CD4-positive, alpha-beta memory T cell (primary cell): ENCODE data around the gene UBTD2. TPM values are rescaled to one million over a fixed set of nuclear protein-coding genes. Genes with fewer than 3 reads are reported as not detected.
A peak's percentile ranks its signal among the peaks of the same experiment; 100 is the strongest.

ENCODE experiments used
- CTCF ChIA-PET: fragments of 350-600 bp; sonication (Branson Sonifier 250); formaldehyde crosslinking; loops from one replicate; lab custom pipeline; 2021; ENCODE audit warnings: inconsistent platforms; ENCODE audit not compliant: partially characterized antibody; lab: Charles Lee
- POLR2A ChIA-PET: fragments of 350-600 bp; sonication (Branson Sonifier 250); formaldehyde crosslinking; loops from one replicate; lab custom pipeline; 2021; ENCODE audit not compliant: partially characterized antibody; lab: Charles Lee
- DNase-seq, 5 donors: peaks; one replicate each; pipeline versions ENCODE4 v3.0.0 to v3.0.0-alpha.2; 2020 to 2022; ENCODE audit warnings: mixed read lengths in 1 of 5
- H3K27ac ChIP-seq: one replicate; pipeline ENCODE4 v1.7.0; 2013; ENCODE audit warnings: low read depth, low read length
- H3K27me3 ChIP-seq: 2 replicates; pipeline ENCODE4 v1.7.0; 2013; ENCODE audit warnings: mild to moderate bottlenecking, low read length, moderate library complexity; ENCODE audit not compliant: insufficient read depth
- H3K36me3 ChIP-seq: 2 replicates; pipeline ENCODE4 v1.7.0; 2013; ENCODE audit warnings: mild to moderate bottlenecking, low read length, moderate library complexity; ENCODE audit not compliant: insufficient read depth
- H3K4me1 ChIP-seq: 2 replicates; pipeline ENCODE4 v1.7.0; 2013; ENCODE audit warnings: mild to moderate bottlenecking, low read length, moderate library complexity; ENCODE audit not compliant: insufficient read depth
- H3K4me3 ChIP-seq, 2 donors: one replicate each; pipeline ENCODE4 v1.7.0; 2013; ENCODE audit warnings: low read length in 2 of 2, mild to moderate bottlenecking in 1 of 2
- H3K9me3 ChIP-seq, 2 donors: one replicate each; pipeline ENCODE4 v1.7.0; 2013; ENCODE audit warnings: low read length in 2 of 2, control low read depth in 1 of 2; ENCODE audit not compliant: control insufficient read depth in 1 of 2
- H3K27ac Mint-ChIP-seq, 7 donors: one replicate each; pipeline ENCODE4 v1.8.0; 2020 to 2021; ENCODE audit warnings: mixed read lengths in 7 of 7, mild to moderate bottlenecking in 6 of 7, inconsistent platforms in 3 of 7, moderate library complexity in 3 of 7
- H3K27me3 Mint-ChIP-seq, 2 donors: one replicate each; pipeline ENCODE4 v1.8.0; 2020 to 2021; ENCODE audit warnings: mixed read lengths in 2 of 2
- H3K36me3 Mint-ChIP-seq, 2 donors: one replicate each; pipeline ENCODE4 v1.8.0; 2020 to 2021; ENCODE audit warnings: mixed read lengths in 2 of 2, inconsistent platforms in 1 of 2, mild to moderate bottlenecking in 1 of 2
- H3K4me1 Mint-ChIP-seq, 4 donors: one replicate each; pipeline ENCODE4 v1.8.0; 2020 to 2021; ENCODE audit warnings: mixed read lengths in 4 of 4, mild to moderate bottlenecking in 1 of 4
- H3K4me3 Mint-ChIP-seq, 8 donors: one replicate each; pipeline ENCODE4 v1.8.0; 2020 to 2021; ENCODE audit warnings: mixed read lengths in 8 of 8, mild to moderate bottlenecking in 7 of 8, moderate library complexity in 6 of 8, inconsistent platforms in 3 of 8
- H3K9me3 Mint-ChIP-seq, 8 donors: one replicate each; pipeline ENCODE4 v1.8.0; 2020 to 2021; ENCODE audit warnings: mixed read lengths in 8 of 8, mild to moderate bottlenecking in 5 of 8, inconsistent platforms in 3 of 8, moderate library complexity in 1 of 8
- intact Hi-C: fragments of 100-400 bp; cut with micrococcal nuclease; formaldehyde crosslinking; loops from one replicate; pipeline ENCODE4 v1.15.1; 2023
- polyA plus RNA-seq, 2 donors: library from polyadenylated mRNA; unstranded; fragments of 300-500 nt; fragmentation: Illumina TruSeq; gene quantifications; one replicate each; pipeline ENCODE4 v1.2.3, GENCODE V29; 2021
- total RNA-seq, 2 experiments: library from RNA; stranded (reverse); gene quantifications; one replicate each; pipeline ENCODE4 v1.2.3, GENCODE V29; 2021

The UBTD2 gene
- total and polyA plus RNA-seq, 4 experiments from 2014 or later: 2.2 to 6.3 (median 6.0) TPM

- peak overlapping the region; percentile 62 for H3K27ac ChIP-seq
- CTCF ChIA-PET: interaction anchor here (0.9 to 2.9 kb wide), 12 partner anchors 8 to 373 kb away, joined by 3 to 34 read pairs (median 6); partner anchors contain the start of genes FBXW11 and STK10
Measured at GRCh38 chr5:172282272-172283019, 1.1 kb downstream of the UBTD2 start.

GRCh38 chr5:172281346-172281745 is 2.2 kb downstream of the UBTD2 start:
- no peaks in the 10 kb centered on the region for H3K36me3 ChIP-seq
- DNase-seq: no peak
- H3K9me3 ChIP-seq: no peaks in the 10 kb centered on the region
- Mint-ChIP-seq H3K36me3 (peaks cover 2 to 7% of the 10 kb centered on the region in 2 donors), H3K4me1 (peaks cover 17 to 35% (median 23%) of the 10 kb centered on the region in 4 donors), H3K9me3 (peaks cover 0 to 2% (median 0%) of the 10 kb centered on the region in 8 donors), H3K27ac (peak overlapping the region in 2 of 7 donors; percentile 42 to 80), H3K27me3 (no peaks in the 10 kb centered on the region), H3K4me3 (peak overlapping the region in 4 of 8 donors; percentile 45 to 92 (median 91))
- ChIA-PET CTCF (interaction anchor here (1.3 to 2.9 kb wide), 5 partner anchors 12 to 369 kb away, joined by 3 to 34 read pairs (median 5); partner anchors contain the start of gene STK10), POLR2A (no interaction called here)
- H3K4me1 ChIP-seq: peaks cover 26% of the 10 kb centered on the region
- intact Hi-C loops: loop anchor here (5.0 kb wide), 4 partner anchors 214 to 1336 kb away; partner anchors contain the start of genes BOD1 and NPM1
- no peak overlapping the region for H3K4me3 ChIP-seq
- no peaks in the 10 kb centered on the region for H3K27me3 ChIP-seq
- no peak overlapping the region for H3K27ac ChIP-seq

More at GRCh38 chr5:172282272-172283019, 1.1 kb downstream of the UBTD2 start:
- H3K27me3 ChIP-seq: no peaks in the 10 kb centered on the region
- DNase-seq: no peak
- no peaks in the 10 kb centered on the region for H3K9me3 ChIP-seq
- H3K36me3 ChIP-seq: no peaks in the 10 kb centered on the region
- peaks cover 2 to 4% of the 10 kb centered on the region in 2 donors for H3K36me3 Mint-ChIP-seq
- peak overlapping the region; percentile 47 to 71 for H3K4me3 ChIP-seq
- H3K4me1 ChIP-seq: peaks cover 26% of the 10 kb centered on the region
- intact Hi-C loops: loop anchor here (1.0 to 5.0 kb wide), 5 partner anchors 176 to 1335 kb away; partner anchors contain the start of genes BOD1 and NPM1
- H3K4me1 Mint-ChIP-seq: peaks cover 14 to 34% (median 21%) of the 10 kb centered on the region in 4 donors
- H3K27me3 Mint-ChIP-seq: no peaks in the 10 kb centered on the region
- no peaks in the 10 kb centered on the region for H3K9me3 Mint-ChIP-seq
- H3K27ac Mint-ChIP-seq: peak overlapping the region in 6 of 7 donors; percentile 80 to 96 (median 88)
- POLR2A ChIA-PET: interaction anchor here (0.6 to 1.9 kb wide), 10 partner anchors 8 to 276 kb away, joined by 3 to 11 read pairs (median 4); partner anchors contain the start of genes FBXW11 and STK10
- peak overlapping the region; percentile 86 to 93 (median 91) for H3K4me3 Mint-ChIP-seq

GRCh38 chr5:172280929-172281328 is 2.6 kb downstream of the UBTD2 start:
- H3K27me3 Mint-ChIP-seq: no peaks in the 10 kb centered on the region
- no peak overlapping the region for H3K27ac ChIP-seq
- H3K27ac Mint-ChIP-seq: no peak overlapping the region
- POLR2A ChIA-PET: no interaction called here
- no peak overlapping the region for H3K4me3 ChIP-seq
- no peak overlapping the region for H3K4me3 Mint-ChIP-seq
- no peaks in the 10 kb centered on the region for H3K27me3 ChIP-seq
- H3K9me3 ChIP-seq: no peaks in the 10 kb centered on the region
- CTCF ChIA-PET: interaction anchor here (1.2 to 1.6 kb wide), 5 partner anchors 13 to 369 kb away, joined by 3 to 5 read pairs (median 4); no protein-coding TSS in a partner anchor
- H3K4me1 ChIP-seq: peaks cover 26% of the 10 kb centered on the region
- peaks cover 2 to 7% of the 10 kb centered on the region in 2 donors for H3K36me3 Mint-ChIP-seq
- DNase-seq: no peak
- peaks cover 0 to 2% (median 0%) of the 10 kb centered on the region in 8 donors for H3K9me3 Mint-ChIP-seq
- no peaks in the 10 kb centered on the region for H3K36me3 ChIP-seq
- intact Hi-C loops: loop anchor here (5.0 kb wide), 4 partner anchors 214 to 1336 kb away; partner anchors contain the start of genes BOD1 and NPM1
- H3K4me1 Mint-ChIP-seq: peaks cover 20 to 39% (median 26%) of the 10 kb centered on the region in 4 donors

- ChIA-PET CTCF (interaction anchor here (0.7 to 1.6 kb wide), 7 partner anchors 13 to 1607 kb away, joined by 3 to 5 read pairs (median 4); no protein-coding TSS in a partner anchor), POLR2A (no interaction called here)
- Histone ChIP-seq H3K27me3 (no peaks in the 10 kb centered on the region), H3K27ac (no peak overlapping the region), H3K36me3 (no peaks in the 10 kb centered on the region), H3K4me1 (peaks cover 32% of the 10 kb centered on the region), H3K9me3 (no peaks in the 10 kb centered on the region), H3K4me3 (no peak overlapping the region)
- Mint-ChIP-seq H3K27ac (no peak overlapping the region), H3K4me1 (peaks cover 23 to 45% (median 32%) of the 10 kb centered on the region in 4 donors), H3K36me3 (peaks cover 2 to 7% of the 10 kb centered on the region in 2 donors), H3K4me3 (no peak overlapping the region), H3K9me3 (peaks cover 0 to 2% (median 0%) of the 10 kb centered on the region in 8 donors), H3K27me3 (no peaks in the 10 kb centered on the region)
- DNase-seq: no peak
- intact Hi-C loops: loop anchor here (5.0 kb wide), 4 partner anchors 213 to 1337 kb away; partner anchors contain the start of genes BOD1 and NPM1
Measured at GRCh38 chr5:172280317-172280716, 3.2 kb downstream of the UBTD2 start.

- Histone ChIP-seq H3K36me3 (no peaks in the 10 kb centered on the region), H3K27me3 (no peaks in the 10 kb centered on the region), H3K4me1 (peaks cover 35% of the 10 kb centered on the region), H3K4me3 (no peak overlapping the region), H3K9me3 (no peaks in the 10 kb centered on the region), H3K27ac (no peak overlapping the region)
- Mint-ChIP-seq H3K36me3 (peaks cover 2 to 11% of the 10 kb centered on the region in 2 donors), H3K9me3 (peaks cover 0 to 4% (median 0%) of the 10 kb centered on the region in 8 donors), H3K4me1 (peaks cover 28 to 44% (median 35%) of the 10 kb centered on the region in 4 donors), H3K27me3 (no peaks in the 10 kb centered on the region), H3K27ac (no peak overlapping the region), H3K4me3 (no peak overlapping the region)
- CTCF ChIA-PET: interaction anchor here (1.6 kb wide), 1 partner anchor 15 kb away, joined by 5 read pairs; no protein-coding TSS in a partner anchor
- no peak for DNase-seq
- POLR2A ChIA-PET: no interaction called here
- intact Hi-C loops: no loop called here
Measured at GRCh38 chr5:172278356-172278755, 5.2 kb downstream of the UBTD2 start.

GRCh38 chr5:172276214-172276613 is 7.3 kb downstream of the UBTD2 start:
- Mint-ChIP-seq H3K9me3 (peaks cover 0 to 4% (median 0%) of the 10 kb centered on the region in 8 donors), H3K27ac (peak overlapping the region in 2 of 7 donors; percentile 8 to 29), H3K27me3 (no peaks in the 10 kb centered on the region), H3K36me3 (peaks cover 7% of the 10 kb centered on the region in 2 donors), H3K4me1 (peaks cover 19 to 31% (median 25%) of the 10 kb centered on the region in 4 donors), H3K4me3 (no peak overlapping the region)
- CTCF ChIA-PET: interaction anchor here (1.2 kb wide), 1 partner anchor 17 kb away, joined by 5 read pairs; no protein-coding TSS in a partner anchor
- Histone ChIP-seq H3K9me3 (no peaks in the 10 kb centered on the region), H3K27me3 (no peaks in the 10 kb centered on the region), H3K4me1 (peaks cover 17% of the 10 kb centered on the region), H3K4me3 (no peak overlapping the region), H3K27ac (no peak overlapping the region), H3K36me3 (no peaks in the 10 kb centered on the region)
- DNase-seq: no peak
- POLR2A ChIA-PET: no interaction called here
- intact Hi-C loops: no loop called here
